HL-60 (cell line): ENCODE results near the gene GPC1.

Experiments
- DNase-seq, 2 experiments: peaks; one replicate each; pipeline ENCODE4 v3.0.0-alpha.2; 2010 to 2020; ENCODE audit warnings: low read depth in 1 of 2, low spot score in 1 of 2
- H3K27ac ChIP-seq: fragments of 250-450 bp; sonication (Bioruptor Pico); replicated peaks from 2 replicates; pipeline ENCODE4 v1.5.1; 2020; ENCODE audit warnings: mild to moderate bottlenecking, moderate library complexity
- H3K27me3 ChIP-seq: fragments of 250-450 bp; sonication (Bioruptor Pico); 2 replicates; pipeline ENCODE4 v1.5.1; 2021; ENCODE audit warnings: mild to moderate bottlenecking, moderate library complexity; ENCODE audit not compliant: insufficient read depth, poor library complexity, severe bottlenecking
- H3K4me3 ChIP-seq: replicated peaks from 2 replicates; pipeline ENCODE4 v1.5.1; 2011; ENCODE audit warnings: mild to moderate bottlenecking, control low read depth, low read length; ENCODE audit not compliant: insufficient read depth
- GABPA ChIP-seq: IDR thresholded peaks from 2 replicates; pipeline ENCODE4 v1.6.1; 2012; ENCODE audit warnings: low read depth
- POLR2AphosphoS5 ChIP-seq: IDR thresholded peaks from 2 replicates; pipeline ENCODE4 v1.6.1; 2012; ENCODE audit warnings: low read depth
- SPI1 ChIP-seq: IDR thresholded peaks from 2 replicates; pipeline ENCODE4 v1.6.1; 2012; ENCODE audit warnings: low read depth, mild to moderate bottlenecking, borderline replicate concordance
- TF ChIP-seq, protein P1 (sequence below): IDR thresholded peaks from 2 replicates; pipeline ENCODE4 v1.6.1; 2012; ENCODE audit warnings: low read depth; ENCODE audit not compliant: insufficient replicate concordance
- TF ChIP-seq, protein P2 (sequence below): IDR thresholded peaks from one replicate; pipeline ENCODE4 v1.5.1; 2011; ENCODE audit warnings: low read length, control low read depth, inconsistent platforms; ENCODE audit not compliant: insufficient read depth

The GPC1 gene

DNA sequence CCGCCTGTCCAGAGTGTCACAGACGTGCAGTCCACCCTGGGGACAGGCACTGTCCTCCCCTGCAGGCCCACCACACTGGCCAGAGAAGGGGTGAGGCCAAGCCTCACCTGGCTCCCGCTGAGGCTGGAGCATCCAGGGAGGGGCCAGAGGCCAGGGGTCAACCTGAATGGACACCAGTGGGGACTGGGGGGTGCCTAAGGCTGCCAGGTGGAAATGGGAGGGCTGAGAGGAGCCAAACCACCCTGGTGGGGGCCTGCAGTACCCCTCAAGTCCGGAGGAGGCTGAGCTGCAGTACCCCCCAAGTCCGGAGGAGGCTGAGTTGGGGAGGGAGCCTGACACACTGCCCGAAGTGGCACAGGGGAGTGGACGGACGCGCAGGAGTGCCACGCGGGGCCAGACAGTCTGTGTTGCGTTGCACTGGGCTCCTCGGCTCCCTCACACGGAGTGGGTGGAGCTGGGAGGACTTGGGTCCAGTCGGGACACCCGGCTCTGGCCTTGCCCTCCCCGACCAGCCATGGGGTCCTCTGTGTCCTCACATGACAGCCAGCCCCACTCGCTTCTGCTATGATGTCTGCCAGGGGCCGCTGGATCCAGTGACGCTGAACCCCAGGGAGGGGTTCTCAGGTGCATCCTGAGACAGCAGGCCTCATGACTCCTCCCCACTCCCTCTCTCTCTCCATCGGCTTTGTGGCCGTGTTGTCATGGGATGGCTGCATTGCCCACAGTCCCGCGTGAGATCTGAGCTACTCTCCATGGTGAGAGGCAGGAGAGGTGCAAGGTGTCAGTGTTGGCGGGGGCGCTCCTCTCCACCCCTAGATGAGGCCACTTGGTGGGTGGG, 22.3 kb upstream of the GPC1 start:
- DNase-seq = no peak
- Histone ChIP-seq H3K27ac (no peak overlapping the region), H3K27me3 (peaks cover 2% of the 10 kb centered on the region), H3K4me3 (no peak overlapping the region)
- TF ChIP-seq, protein P1, sequence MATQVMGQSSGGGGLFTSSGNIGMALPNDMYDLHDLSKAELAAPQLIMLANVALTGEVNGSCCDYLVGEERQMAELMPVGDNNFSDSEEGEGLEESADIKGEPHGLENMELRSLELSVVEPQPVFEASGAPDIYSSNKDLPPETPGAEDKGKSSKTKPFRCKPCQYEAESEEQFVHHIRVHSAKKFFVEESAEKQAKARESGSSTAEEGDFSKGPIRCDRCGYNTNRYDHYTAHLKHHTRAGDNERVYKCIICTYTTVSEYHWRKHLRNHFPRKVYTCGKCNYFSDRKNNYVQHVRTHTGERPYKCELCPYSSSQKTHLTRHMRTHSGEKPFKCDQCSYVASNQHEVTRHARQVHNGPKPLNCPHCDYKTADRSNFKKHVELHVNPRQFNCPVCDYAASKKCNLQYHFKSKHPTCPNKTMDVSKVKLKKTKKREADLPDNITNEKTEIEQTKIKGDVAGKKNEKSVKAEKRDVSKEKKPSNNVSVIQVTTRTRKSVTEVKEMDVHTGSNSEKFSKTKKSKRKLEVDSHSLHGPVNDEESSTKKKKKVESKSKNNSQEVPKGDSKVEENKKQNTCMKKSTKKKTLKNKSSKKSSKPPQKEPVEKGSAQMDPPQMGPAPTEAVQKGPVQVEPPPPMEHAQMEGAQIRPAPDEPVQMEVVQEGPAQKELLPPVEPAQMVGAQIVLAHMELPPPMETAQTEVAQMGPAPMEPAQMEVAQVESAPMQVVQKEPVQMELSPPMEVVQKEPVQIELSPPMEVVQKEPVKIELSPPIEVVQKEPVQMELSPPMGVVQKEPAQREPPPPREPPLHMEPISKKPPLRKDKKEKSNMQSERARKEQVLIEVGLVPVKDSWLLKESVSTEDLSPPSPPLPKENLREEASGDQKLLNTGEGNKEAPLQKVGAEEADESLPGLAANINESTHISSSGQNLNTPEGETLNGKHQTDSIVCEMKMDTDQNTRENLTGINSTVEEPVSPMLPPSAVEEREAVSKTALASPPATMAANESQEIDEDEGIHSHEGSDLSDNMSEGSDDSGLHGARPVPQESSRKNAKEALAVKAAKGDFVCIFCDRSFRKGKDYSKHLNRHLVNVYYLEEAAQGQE = no peak
- TF ChIP-seq GABPA = no peak

DNA sequence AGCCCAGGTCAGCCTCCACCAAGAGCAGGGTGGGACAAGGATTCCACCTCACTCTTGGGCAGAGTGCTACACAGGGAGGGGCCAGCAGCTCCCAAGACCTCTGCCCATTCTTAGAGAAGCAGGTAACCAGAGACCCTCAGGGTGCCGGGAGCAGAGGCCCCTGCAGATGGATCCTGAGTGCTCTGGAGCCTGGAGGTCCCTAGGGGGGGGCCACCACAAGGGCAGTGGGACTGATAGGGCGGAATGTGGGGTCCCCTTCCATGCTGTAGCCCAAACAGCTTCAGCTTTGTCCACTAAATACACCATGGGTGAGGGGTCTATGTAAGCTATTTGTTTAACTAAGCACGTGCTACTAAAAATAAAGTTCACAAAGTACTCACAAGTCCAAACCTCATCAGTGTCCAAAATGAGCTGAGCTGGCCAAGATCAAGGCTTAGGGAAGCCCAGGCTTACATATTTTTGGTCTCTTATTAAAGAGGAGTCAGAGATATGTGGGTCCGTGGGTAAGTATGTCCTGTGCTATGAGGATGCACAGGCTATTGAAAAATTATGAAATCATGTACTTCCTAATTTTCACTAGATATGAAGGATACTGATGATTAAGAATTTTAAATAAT, 21.5 kb upstream of the GPC1 start:
- H3K4me3 ChIP-seq = no peak overlapping the region
- DNase-seq = no peak
- no peaks in the 10 kb centered on the region for H3K27me3 ChIP-seq
- H3K27ac ChIP-seq = no peak overlapping the region
- TF ChIP-seq, protein P1 = no peak
- no peak for TF ChIP-seq POLR2AphosphoS5
- TF ChIP-seq SPI1 = no peak
- TF ChIP-seq, protein P2, sequence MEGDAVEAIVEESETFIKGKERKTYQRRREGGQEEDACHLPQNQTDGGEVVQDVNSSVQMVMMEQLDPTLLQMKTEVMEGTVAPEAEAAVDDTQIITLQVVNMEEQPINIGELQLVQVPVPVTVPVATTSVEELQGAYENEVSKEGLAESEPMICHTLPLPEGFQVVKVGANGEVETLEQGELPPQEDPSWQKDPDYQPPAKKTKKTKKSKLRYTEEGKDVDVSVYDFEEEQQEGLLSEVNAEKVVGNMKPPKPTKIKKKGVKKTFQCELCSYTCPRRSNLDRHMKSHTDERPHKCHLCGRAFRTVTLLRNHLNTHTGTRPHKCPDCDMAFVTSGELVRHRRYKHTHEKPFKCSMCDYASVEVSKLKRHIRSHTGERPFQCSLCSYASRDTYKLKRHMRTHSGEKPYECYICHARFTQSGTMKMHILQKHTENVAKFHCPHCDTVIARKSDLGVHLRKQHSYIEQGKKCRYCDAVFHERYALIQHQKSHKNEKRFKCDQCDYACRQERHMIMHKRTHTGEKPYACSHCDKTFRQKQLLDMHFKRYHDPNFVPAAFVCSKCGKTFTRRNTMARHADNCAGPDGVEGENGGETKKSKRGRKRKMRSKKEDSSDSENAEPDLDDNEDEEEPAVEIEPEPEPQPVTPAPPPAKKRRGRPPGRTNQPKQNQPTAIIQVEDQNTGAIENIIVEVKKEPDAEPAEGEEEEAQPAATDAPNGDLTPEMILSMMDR = no peak
- no peak for TF ChIP-seq GABPA

DNA sequence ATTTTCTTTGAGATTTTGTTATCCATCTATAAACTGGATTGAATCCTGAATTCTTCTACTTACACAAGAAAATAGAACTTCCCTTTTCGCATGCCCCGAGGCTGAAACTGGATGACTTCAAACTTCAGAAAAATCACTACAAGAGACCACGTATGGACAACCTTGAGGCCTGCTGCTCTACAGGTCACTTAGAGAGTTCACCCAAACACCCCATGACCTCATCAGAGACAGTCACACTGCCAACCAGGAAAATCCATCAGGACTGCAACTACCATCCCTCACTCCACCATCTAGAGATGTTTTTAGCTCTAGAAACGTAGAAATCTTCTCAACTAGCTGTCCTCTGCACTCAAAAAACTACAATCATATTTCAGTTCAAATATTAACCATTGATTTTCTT, 18.6 kb upstream of the GPC1 start:
- TF ChIP-seq, protein P1 = no peak
- no peak for TF ChIP-seq GABPA
- no peak for TF ChIP-seq SPI1
- TF ChIP-seq POLR2AphosphoS5 = no peak
- TF ChIP-seq, protein P2 = no peak
- H3K4me3 ChIP-seq = no peak overlapping the region
- H3K27me3 ChIP-seq = no peaks in the 10 kb centered on the region
- DNase-seq = no peak
- no peak overlapping the region for H3K27ac ChIP-seq
